ENCODE data around the gene TEX51.

TEX51 gene

DNA sequence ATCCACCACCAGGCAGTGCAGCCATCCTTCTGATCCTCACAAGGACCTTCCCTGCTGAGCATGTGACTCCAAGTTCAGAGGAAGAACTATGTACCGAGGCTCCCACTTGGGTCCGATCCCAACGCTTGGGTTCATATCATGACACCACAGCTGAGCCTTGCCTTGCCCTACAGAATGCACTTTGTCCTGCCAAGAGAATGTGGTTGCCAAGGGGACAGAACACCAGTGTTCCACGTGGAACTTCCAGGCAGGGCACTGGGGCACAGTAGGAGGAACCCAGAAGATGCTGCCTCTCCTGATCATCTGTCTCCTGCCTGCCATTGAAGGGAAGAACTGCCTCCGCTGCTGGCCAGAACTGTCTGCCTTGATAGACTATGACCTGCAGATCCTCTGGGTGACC, at the start of gene TEX51:
TSS of gene TEX51 (plus strand) at position 255 of the 400 bp plus-strand sequence. CDS start at position 284, 29 bp downstream.
- DNase-seq: no peak

DNA sequence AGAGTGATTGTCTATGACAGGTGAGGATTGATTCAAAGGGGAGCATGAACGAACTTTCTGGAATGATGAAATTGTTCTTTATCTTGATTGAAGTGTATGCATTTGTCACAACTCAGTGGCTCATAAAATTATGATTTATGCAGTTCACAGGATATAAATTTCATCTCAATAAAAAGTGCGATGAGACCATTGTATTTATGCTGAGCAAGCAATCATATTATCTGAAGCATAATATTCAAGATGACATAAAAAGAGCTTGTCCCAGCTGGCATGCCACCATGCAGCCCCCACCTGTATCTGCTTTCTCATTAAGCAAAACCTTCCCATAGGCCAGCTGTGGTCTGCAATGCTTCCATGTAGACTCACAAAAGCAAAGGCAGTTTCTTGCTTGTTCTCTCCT, 49.6 kb upstream of the TEX51 start:
- no peak for DNase-seq

DNA sequence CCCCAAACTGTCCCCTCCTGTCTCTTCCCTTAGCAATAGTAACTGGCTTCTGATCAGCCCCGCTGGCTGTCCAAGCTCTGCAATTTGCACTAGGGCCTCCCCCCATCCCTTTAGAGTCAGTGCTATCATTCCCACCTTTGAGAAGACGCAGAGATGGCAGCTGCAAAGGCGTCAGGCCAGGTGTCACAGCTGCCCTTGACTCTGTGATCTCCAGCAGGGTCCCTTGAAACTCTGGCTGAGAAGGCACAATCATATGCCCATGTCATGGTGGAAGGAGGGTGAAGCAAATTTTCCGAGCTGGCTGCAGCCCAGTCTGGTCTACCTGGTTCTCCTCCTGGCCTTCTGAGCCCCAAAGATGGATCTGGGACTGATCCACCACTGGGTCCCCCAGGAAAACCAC, 49.2 kb upstream of the TEX51 start:
- DNase-seq: no peak

DNA sequence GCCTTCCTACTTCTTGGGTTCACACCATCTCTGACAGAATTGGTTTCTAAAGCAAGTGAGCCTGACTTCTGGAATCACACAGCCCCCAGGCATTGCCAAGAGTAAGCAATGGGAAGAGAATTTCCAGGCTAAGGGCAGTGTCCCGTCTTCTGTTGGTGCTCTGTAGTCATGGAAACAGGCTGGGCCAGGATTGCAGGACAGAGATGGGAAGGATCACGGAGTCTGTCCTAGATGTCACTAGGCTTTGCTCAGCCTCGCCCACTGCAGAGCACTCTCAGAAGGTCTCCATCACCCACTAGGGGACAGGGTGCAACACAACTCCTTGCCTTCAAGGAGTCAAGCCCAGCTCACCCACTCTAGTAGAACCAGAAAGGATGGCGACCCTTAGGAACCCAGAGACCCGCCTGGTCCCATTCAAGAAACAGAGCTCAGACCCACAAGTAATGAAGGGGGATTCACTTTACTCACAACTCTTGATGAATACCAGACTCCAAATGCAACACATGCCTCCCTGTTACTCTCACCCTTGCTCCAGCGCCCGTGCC, 48.6 kb upstream of the TEX51 start:
- no peak for DNase-seq

DNA sequence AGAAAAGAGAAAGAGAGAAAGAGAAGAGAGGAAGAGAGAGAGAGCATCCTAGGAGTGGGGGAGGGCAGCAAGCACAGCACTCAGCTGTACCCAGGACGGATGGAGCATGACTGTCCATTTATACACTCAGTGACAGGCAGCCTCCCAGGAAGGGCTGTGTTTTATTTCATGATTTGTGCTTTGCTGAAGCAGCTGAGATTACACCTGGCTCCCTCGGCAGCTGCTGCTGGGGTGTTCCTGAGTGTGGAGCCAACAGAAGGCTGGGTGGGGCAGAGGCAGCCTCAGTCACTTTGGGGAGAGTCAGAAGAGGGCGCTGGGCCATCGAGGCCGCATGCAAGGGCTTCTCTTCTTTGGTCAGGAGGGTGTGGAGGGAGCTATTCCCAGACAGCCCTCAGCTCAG, 47.8 kb upstream of the TEX51 start:
- DNase-seq: no peak

DNA sequence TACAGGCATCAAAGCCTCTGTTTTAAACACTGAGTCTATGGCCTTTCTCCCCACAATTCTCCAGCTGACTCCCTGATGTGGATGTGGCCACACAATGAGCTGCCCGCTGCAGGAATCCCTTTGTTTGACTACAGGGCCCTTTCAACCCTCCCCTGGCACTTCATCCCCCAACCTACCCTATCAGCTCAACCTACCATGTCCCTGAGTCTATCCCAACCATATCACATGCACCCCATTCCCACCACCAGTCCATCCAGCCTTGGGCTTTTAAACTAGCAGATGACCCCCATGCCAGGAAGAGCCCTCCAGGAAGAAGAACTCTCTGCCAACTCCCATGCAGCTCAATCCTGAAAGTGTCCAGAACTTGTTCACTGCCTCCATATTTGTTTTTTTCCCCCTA, 46.9 kb upstream of the TEX51 start:
- no peak for DNase-seq

DNA sequence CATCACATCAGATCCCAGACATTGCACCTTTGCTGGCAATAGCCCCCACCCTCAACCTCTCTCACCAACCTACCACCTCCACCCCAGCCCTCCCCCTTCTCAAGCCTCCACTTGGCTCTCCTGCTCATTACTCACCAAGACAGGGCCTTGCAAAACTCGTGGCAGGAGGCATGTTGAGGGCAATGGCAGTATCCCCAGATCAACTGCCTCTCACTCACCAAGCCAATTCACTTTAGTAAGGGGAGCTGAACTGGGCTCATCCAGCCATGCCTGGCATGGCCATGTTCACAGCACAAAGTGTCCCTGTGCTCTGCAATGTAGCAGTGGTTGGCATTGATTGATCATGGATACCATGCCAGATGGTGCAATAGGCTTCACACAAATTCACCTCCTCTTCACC, 46.3 kb upstream of the TEX51 start:
- DNase-seq: no peak

DNA sequence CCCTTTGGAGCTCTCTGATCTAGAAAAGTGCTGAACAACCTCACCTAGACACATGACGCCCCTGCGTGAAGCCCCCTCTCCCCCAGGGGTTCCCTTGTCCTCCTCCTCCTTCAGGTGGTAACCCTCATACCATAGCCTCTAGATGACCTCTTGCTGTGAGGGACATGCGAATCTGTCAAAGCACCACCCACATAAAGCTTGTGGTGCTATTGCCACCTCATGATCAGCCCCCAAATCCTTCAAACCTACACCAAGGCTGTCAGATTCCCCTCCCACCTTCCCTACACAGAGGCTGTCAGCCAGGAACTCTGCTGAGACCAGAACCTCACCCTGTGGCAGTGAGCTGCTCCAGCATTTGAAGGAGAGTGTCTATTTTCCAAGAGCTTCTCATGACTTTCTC, 43.1 kb upstream of the TEX51 start:
- no peak for DNase-seq

DNA sequence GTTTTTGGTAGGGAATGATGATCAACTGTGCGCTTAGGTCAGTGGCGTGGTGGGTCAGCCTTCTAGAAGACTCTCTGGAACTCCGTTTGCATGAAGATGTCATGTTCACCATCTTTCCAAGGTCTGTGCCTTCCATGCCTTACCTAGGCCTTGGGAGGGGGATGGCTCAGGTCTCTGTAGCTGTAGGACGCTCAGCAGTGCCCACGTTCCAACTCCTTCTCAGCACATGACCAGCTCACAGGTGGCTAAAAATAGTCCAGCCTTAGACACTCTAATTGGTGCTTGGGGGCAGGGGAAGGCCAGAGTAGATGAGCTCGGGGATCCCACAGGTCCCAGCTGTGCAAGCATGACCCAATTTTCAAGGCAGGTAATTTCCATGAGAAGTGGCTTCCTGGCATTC, 42.3 kb upstream of the TEX51 start:
- no peak for DNase-seq

DNA sequence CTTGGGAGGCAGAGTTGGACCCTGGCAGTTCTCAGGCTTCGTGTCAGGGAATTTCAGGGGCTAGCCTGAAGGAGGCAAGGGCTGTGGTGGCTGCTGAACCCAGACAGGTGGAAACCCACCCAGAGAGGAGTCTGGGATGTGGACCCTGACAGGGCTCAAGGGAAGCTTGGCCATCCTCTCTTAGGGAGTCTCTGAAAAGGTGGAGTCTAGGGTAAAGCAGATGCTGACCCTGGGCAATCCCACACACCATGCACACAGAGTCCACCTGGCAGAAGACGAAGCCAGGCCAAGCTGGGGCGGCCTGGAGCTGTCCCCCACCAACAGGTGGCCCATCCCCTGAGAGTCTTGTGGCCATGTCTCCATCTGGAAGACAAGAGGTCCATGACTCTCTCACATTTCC, 41.2 kb upstream of the TEX51 start:
- DNase-seq: no peak

DNA sequence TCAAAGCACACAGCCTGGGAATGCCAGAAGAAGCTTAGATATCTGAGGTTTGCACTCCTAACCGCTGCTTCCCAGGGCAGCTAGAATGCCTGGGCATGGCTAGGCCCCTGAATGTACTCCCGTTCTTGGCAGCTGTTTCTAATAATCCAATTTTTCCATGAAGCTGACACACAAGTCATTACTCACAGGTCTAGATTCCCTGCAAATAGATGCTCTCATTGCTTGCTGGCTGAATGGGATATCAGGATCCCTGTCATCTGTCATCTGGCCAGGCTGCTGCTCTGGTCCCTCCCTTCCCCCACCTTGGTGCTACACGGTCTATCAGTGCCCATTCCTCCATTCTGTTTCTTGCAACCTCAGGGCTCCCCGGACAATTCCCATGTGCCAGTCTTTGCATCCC, 40.7 kb upstream of the TEX51 start:
- no peak for DNase-seq

DNA sequence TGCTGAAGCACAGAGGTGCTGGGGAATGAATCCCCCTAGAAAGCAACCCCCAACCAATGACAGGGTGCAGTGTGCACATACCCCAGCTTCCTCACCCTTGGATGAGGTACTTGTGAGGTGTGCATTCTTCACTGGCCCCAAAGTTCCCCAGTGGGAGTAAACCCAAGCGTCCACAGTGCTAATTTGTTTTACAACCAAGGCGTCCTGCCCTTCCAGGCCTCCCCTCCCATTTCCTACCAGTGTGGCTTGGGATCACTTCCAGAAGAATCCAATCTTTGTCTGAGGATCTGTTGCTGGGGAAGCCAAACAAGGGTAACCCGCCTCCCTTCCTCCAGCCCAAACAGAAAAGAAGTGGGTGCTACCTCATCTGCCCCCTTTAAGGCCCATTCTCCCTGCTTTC, 40.3 kb upstream of the TEX51 start:
- DNase-seq: no peak

DNA sequence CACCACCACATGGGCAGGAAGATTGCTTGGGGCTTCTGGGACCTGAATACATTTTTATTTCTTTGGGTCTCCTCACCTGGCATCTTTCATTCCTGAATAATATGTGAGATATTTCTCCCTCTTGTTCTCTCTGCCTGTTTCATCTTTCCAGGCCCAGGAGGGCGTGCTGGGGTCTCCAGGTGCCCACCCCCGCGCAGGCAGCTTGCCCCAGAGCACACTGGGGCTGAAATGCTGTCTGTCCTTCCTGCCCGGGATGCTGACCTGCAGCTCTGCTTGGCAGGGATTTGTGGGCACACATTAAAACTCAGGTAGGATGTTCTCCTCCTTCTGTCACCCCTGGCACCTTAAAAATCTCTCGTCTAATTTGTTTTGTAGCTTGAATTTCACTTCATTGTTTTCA, 39.7 kb upstream of the TEX51 start:
- DNase-seq: no peak

DNA sequence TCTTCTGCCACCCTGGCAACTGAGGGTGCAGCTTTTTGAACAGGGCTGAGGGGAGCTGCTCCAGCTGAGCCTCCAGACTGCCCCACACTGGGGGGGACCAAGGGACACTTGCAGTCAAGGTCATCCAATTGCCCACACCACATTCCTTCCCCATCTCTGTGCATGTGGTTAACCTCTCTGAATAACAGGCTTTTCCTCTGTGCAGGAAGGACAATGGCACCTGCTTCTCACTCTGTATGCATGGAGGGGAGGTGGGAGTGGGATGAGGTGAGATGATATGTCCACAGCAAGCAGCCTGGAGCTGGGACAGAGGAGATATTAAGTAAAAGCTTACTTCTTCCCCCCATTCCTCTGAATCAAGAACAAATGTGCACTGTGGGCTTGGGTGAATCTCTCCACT, 39.1 kb upstream of the TEX51 start:
- DNase-seq: no peak

DNA sequence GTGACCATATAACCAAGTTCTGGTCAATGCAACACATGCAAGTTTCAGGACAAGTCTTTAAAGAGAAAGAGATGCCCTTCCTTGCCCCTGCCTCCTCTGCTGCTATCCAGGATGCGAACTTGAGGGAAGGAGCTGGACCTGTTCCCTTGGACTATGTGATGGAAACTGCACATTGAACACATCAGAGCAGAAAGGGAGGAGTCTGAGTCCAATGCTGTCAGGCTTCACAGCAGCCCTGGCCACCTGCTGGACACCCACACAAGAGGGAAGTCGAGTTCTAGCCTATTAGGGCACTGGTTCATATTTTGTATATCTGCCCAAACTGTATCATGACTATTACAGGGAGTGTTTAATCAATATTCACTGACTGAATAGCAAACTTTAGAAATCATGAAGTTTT, 38.3 kb upstream of the TEX51 start:
- DNase-seq: no peak

DNA sequence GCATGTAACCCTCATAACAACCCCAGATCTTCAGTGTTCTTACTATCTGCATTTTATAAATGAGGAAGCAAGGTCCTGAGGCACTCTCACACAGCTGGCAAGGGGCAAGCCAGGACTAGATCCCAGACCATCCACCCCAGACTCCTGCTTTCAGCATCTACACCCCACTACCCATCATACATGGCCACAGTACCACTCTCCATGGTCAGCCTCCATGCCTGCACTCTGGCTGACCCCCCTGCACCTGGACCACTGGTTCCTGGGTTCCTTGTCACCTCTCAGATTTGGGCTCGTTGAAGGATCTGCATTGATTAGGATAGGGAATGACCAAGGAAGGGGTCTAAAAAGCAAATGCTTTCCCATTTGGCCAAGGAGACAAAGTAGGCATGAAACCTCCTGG, 36.0 kb upstream of the TEX51 start:
- no peak for DNase-seq

DNA sequence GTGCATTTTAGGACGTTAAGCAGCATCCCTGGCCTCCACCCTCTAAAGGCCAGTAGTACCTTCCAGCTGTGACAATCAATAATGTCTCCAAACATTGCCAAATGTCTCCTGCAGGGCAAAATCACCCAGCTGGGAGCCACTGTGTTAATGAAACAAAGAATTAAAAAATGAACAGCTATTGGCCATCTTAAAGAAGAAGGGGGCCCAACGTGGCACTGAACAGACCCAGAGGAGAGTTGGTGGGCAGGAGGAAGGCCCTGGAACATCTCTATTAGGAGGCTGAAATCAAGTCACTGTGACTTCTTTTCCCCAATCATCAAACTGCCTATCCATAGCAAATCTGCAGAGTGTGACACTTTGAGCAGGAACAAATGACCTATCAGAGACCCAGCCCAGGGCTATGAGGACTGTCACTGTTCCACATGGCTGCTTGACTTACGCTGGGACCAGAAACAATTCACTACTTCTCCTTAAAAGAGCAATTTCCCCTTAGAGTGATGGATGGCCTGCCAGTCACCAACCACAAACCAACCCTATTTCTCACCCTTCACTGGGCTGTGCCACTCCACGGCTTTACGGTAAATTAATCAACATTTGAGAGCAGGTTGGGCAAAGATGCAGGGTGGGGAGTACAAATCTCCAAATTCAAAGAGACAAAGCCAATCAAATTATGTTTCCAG, 35.2 kb upstream of the TEX51 start:
- no peak for DNase-seq

DNA sequence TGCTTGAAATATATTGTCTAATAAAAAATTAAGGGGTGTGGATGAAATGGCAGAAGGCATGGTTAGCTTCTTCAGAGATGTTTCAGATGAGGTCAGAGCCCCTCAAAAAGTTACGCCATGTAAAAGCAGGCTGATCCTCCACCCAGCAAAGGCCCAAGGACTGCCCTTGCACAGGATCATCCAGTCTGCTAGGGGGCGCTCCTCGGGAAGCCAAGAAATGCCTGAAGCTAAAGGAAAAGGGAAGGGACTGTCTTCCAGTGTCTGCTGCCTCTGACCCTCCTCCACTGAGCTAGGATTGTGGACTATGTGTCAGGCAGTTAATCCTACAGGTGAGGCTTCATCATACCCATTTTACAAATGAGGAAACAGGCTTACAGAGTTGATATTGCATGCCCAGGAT, 33.8 kb upstream of the TEX51 start:
- no peak for DNase-seq

DNA sequence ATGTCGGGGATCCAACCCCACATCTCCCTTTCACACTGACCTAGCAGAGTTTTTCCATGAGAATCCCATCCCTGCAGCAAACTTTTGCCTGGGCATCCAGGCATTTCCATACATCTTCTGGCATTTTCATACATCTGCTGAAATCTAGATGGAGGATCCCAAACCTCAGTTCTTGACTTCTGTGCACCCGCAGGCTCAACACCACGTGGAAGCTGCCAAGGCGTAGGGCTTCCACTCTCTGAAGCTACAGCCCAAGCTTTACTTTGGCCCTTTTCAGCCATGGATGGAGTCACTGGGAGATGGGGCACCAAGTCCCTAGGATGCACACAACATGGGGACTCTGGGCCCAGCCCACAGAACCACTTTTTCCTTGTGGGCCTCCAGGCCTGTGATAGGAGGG, 32.2 kb upstream of the TEX51 start:
- no peak for DNase-seq

DNA sequence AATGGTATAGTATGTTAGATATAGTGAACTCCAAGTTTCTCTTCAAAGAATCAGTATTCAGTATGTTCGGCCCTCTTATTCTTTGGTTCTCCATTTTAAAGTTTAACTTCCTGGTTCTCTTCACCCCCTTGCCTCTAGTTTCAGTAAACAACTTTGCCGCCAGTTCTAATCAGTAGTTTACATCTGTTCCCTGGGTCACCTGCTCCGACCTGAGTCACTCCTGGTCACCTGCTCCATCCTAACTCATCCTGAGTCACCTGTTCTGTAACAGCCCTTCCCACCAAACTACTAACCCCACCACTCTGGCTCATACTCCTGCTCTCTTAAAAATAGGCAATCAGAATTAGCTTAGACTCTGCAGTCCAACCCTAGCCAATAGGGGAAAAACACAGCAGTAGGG, 23.7 kb upstream of the TEX51 start:
- DNase-seq: no peak

DNA sequence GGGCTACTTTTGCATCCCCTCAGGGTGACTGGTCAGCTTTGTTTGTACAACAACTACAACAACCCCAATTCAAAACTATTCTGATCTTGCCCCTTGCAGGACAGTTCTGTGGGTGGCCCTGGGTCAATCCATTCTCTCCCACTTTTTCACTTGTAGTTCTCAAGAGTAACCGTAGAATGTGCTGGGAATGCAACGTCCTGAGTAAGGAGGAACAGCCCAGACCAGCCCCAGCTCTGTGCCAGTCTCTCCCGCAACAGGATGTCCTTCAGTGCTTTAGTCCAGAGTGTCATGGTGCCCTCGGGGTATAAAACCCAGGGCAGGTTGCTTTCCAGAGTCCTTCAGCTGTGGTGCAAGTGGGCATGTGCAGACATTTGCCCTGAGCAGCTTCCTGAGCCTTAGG, 22.1 kb upstream of the TEX51 start:
- DNase-seq: no peak

DNA sequence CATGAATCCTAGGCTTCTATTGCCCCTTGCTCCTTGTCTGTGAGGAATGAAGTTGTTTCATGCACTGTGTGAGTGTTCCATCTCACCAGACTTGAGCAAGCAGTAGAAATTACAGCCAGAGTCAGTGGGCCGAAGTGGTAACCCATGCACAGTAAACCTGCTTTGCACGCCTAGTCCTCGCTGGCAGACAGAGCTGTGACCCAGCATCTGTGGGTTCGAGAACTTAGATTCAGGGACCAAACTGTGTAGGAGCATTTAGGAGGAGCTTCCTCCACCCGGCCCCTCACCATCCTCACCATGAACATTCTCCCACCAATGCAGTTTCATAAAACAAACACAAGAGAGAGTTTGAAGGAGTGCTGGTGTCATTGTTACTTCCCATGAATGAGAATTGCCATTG, 21.6 kb upstream of the TEX51 start:
- no peak for DNase-seq

DNA sequence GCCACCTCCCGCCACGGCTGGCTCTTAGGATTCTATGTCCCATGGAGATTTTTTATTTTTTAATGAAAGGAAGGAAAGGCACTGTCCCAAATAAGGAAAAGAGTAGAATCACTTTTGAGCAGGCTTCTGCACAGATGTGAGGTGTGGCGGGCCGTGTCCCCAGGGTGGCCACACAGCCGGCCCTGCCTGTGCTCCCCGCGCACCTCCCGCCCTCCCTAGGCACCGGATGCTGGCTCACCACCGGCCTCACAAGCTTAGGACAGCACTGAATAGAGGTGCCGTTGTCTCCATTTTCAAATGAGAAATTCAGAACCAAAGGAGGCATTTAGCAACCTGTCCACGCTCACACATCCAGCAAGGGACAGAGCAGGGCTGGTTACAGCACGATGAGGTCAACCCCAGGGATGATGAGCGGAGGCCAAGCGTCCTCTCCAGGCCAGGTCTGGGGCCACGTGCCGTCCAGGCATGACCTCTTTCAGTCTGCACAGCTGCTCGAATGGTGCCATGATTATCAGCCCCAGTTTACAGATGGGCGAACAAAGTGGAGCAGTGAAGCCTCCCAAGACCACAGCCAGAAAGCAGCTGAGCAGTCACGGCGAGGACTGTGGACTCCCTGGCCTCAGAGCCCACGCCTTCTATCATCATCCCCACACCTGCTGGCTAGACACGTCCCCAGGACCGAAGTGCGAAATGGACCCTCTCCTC, 20.7 kb upstream of the TEX51 start:
- no peak for DNase-seq

DNA sequence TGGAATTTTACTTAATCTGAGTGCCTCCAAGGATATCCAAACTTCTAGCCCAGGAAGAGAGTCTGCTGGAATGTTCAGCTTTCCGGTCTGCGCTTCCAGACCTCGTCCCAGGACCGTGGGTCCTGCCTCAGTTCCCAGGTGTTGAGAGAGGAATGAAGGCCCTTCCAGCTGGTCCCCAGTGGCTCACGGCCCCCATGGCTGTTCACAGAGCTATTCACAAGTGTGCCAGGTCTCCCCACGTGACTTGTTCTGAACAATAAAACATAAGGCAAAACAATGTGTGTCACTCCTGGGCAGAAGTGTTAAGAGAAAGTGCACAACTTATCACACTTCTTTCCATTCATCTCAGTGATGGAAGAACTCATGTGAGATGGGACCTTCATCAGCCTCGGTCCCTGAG, 20.1 kb upstream of the TEX51 start:
- no peak for DNase-seq
